ENCODE measurements around the gene VWA7.

VWA7 gene

GRCh38 chr6:31770860-31771259 is 6.3 kb downstream of the VWA7 start:
- TF ChIP-seq ZNF8 (CRISPR knock-in tag; IDR thresholded peaks at IDR 0.05) (no peak), CSRNP3 (CRISPR knock-in tag; IDR thresholded peaks at IDR 0.05) (no peak)
- no peak for ATAC-seq

- ATAC-seq = peak; percentile 46
- no peak for TF ChIP-seq ZNF8 (CRISPR knock-in tag; IDR thresholded peaks at IDR 0.05)
- TF ChIP-seq RARB (CRISPR knock-in tag; IDR thresholded peaks at IDR 0.05) = no peak
- TF ChIP-seq ZNF70 (CRISPR knock-in tag; IDR thresholded peaks at IDR 0.05) = no peak
- TF ChIP-seq ESRRG (CRISPR knock-in tag; IDR thresholded peaks at IDR 0.05) = no peak
- TF ChIP-seq TOX (CRISPR knock-in tag; IDR thresholded peaks at IDR 0.05; ENCODE audit: borderline replicate concordance) = no peak
- TF ChIP-seq OSR1 (CRISPR knock-in tag; IDR thresholded peaks at IDR 0.05) = no peak
- no peak for TF ChIP-seq TSHZ2 (CRISPR knock-in tag; IDR thresholded peaks at IDR 0.05)
- TF ChIP-seq ZNF565 (CRISPR knock-in tag; conservative IDR thresholded peaks at IDR 0.05; ENCODE audit: low read depth) = no peak
- no peak for TF ChIP-seq CSRNP3 (CRISPR knock-in tag; IDR thresholded peaks at IDR 0.05)
- no peak for TF ChIP-seq ARNTL (CRISPR knock-in tag; IDR thresholded peaks at IDR 0.05; ENCODE audit: borderline replicate concordance, low read depth)
- TF ChIP-seq CREB5 (CRISPR knock-in tag; IDR thresholded peaks at IDR 0.05; ENCODE audit: low read depth) = no peak
- TF ChIP-seq TCF4 (CRISPR knock-in tag; IDR thresholded peaks at IDR 0.05; ENCODE audit: borderline replicate concordance) = no peak
- TF ChIP-seq CSDC2 (CRISPR knock-in tag; IDR thresholded peaks at IDR 0.05) = no peak
- TF ChIP-seq ISL1 (CRISPR knock-in tag; IDR thresholded peaks at IDR 0.05) = no peak
Observed at GRCh38 chr6:31769684-31770371, 7.3 kb downstream of the VWA7 start.

- TF ChIP-seq TCF4 (CRISPR knock-in tag; IDR thresholded peaks at IDR 0.05; ENCODE audit: borderline replicate concordance) (no peak), ESRRG (CRISPR knock-in tag; IDR thresholded peaks at IDR 0.05) (no peak)
- ATAC-seq = no peak
Observed at GRCh38 chr6:31768363-31769257, 8.5 kb downstream of the VWA7 start.

- ATAC-seq = no peak
- TF ChIP-seq ZFP3 (CRISPR knock-in tag; IDR thresholded peaks at IDR 0.05) (no peak), ZFP30 (CRISPR knock-in tag; IDR thresholded peaks at IDR 0.05) (no peak), CREB5 (CRISPR knock-in tag; IDR thresholded peaks at IDR 0.05; ENCODE audit: low read depth) (no peak), ISL1 (CRISPR knock-in tag; IDR thresholded peaks at IDR 0.05) (no peak), PPARA (CRISPR knock-in tag; IDR thresholded peaks at IDR 0.05; ENCODE audit: borderline replicate concordance) (no peak), SNAI2 (CRISPR knock-in tag; IDR thresholded peaks at IDR 0.05) (no peak), GLIS3 (CRISPR knock-in tag; IDR thresholded peaks at IDR 0.05) (no peak), ZC3H10 (CRISPR knock-in tag; IDR thresholded peaks at IDR 0.05) (no peak), ESRRG (CRISPR knock-in tag; IDR thresholded peaks at IDR 0.05) (no peak), RARB (CRISPR knock-in tag; IDR thresholded peaks at IDR 0.05) (no peak), TOX (CRISPR knock-in tag; IDR thresholded peaks at IDR 0.05; ENCODE audit: borderline replicate concordance) (no peak), ZNF565 (CRISPR knock-in tag; conservative IDR thresholded peaks at IDR 0.05; ENCODE audit: low read depth) (no peak), OSR1 (CRISPR knock-in tag; IDR thresholded peaks at IDR 0.05) (no peak), TSHZ2 (CRISPR knock-in tag; IDR thresholded peaks at IDR 0.05) (no peak), ZNF70 (CRISPR knock-in tag; IDR thresholded peaks at IDR 0.05) (no peak), ARNTL (CRISPR knock-in tag; IDR thresholded peaks at IDR 0.05; ENCODE audit: borderline replicate concordance, low read depth) (no peak), BACH2 (CRISPR knock-in tag; IDR thresholded peaks at IDR 0.05; ENCODE audit: borderline replicate concordance) (no peak)
Observed at GRCh38 chr6:31767096-31767645, 10.0 kb downstream of the VWA7 start.

All from SK-N-SH treated with all-trans-retinoic acid at 6 μM for 48 hours (cell line).